VCaP (cell line): ENCODE measurements around the gene CRYBB1.
A peak's percentile ranks its signal among the peaks of the same experiment; 100 is the strongest.

Source experiments
- H3K27ac ChIP-seq: fragments of 450-650 bp; 2 replicates; pipeline ENCODE4 v1.5.1; 2017
- CTCF ChIP-seq: fragments of 450-650 bp; conservative IDR thresholded peaks from 2 replicates; pipeline ENCODE4 v1.5.1; 2017; ENCODE audit warnings: mild to moderate bottlenecking, moderate library complexity

The CRYBB1 gene

DNA sequence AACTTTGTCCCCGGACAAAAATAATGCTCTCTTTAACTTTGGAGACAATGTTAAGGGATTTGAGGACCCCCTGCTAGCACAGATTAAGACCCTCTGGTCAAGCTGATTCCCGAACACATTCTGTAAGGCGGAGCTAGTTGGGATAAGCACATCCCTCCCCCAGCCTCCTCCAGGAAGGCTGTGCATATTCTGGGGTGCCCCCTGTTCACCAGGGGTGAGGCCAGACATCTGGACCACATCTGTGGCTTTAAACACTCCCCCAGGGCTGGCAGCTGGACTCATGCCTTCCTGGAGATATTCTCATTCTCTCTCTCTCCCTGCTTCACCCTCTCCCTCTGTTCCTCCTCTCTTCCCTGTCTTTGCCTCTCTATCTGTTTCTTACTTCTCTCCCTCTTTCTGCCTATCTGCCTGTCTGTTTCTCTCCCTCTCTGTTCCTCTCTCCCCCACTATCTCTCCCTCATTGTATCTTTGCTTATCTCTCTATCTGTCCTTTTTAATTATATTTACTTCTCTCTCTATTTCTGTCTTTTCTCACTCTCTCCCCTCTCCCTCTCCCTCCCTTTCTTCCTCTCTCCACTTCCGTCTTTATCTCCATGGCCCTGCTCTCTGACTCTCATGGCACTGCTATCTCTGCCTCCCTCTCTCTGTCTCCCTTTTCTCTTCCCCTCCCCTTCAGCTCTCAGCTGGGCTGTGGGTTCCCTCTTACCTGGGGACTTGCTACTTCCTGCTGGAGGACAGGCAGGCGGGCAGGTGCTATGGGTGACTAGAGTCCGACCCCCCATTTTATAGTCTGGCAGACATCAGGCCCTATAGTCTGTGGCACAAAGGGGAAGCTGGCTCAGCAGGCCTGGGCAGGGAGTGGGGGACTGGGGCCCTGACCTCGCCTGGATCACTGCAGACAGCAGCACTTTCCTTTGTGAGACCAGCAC lies at the start of gene CRYBB1:
Gene CRYBB1 (minus strand): TSS at position 757 of the 929 bp plus-strand sequence. CDS start 1,708 bp downstream, outside the sequence.
- no peak for TF ChIP-seq CTCF
- H3K27ac ChIP-seq = no peak within 1 kb of the TSS

DNA sequence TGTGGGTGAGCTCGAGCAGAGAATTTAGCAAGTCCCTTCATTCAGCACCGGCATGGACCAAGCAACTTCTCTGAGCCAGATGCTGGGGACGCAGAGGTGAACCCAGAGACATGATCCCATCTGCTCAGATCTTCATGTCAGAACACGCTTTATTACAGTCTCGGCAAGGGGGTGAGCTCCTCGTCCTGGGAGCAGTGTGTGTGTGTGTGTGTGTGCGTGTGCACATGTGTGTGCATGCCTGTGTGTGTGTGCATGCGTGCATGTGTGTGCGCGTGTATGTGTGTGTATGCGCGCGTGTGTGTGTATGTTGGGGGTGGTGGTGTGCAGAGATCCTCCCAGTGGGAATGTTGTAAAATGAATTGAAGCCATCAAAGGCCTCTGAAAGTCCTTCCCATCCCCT lies 49.3 kb upstream of the CRYBB1 start:
- TF ChIP-seq CTCF = no peak

GRCh38 chr22:26665813-26666231 lies 48.0 kb upstream of the CRYBB1 start:
- H3K27ac ChIP-seq = no peak overlapping the region
- TF ChIP-seq CTCF = peak; percentile 41

More for the DNA sequence above, 49.3 kb upstream of the CRYBB1 start:
- H3K27ac ChIP-seq = no peak overlapping the region

DNA sequence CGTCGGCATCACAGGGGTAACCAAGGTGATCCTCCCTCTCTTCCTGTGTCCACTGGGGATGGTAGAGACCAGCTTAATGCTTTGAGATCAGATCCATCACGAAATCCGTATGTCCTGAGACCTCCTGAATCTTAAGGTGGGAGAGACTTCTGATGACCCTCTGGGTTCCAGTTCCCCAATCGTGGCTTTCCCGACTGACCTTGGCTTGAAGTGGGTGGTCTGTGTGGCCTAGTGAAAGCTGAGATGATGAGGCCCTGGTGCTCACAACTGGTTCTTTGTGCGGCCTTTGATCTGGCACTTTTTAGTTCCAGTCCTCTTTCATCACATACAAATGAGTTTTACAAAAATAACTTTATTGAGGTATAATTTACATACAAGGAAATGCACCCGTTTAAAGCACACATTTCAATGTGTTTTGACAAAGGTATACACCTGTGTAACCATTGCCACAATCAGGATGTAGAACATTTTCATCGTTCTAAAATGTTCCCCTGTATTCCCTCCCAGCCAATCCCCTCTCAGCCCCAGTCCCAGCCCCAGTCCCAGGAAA lies 45.6 kb upstream of the CRYBB1 start:
- no peak overlapping the region for H3K27ac ChIP-seq
- TF ChIP-seq CTCF = no peak

DNA sequence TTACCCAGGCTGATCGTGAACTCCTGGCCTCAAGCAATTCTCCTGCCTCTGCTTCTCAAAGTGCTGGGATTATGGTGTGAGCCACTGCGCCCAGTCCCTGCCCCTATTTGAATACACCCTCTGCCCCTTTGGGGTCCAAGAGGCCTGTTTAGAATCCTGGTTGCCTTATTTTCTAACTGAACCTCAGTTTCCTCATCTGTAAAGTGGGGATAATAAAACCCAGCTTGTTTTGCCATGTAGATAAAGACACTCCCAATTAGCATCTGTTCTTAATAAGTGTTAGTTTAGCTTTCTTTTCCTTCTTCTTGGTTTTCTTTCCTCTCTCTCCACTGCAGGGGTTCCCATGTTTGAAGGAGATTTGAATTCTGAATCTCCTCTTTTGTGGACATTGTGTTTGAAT lies 44.3 kb upstream of the CRYBB1 start:
- TF ChIP-seq CTCF = no peak
- H3K27ac ChIP-seq = no peak overlapping the region

GRCh38 chr22:26660961-26661578 lies 43.2 kb upstream of the CRYBB1 start:
- H3K27ac ChIP-seq = no peak overlapping the region

More at GRCh38 chr22:26660961-26661578, 43.2 kb upstream of the CRYBB1 start:
- TF ChIP-seq CTCF = no peak
